ENCODE measurements around the gene LRRC4C.

LRRC4C gene

GRCh38 chr11:41065432-41065831, 394.0 kb downstream of the LRRC4C start:
- ChIA-PET CTCF (interaction anchor here (0.5 to 0.6 kb wide), 2 partner anchors 37 to 822 kb away, joined by 3 to 9 read pairs; no protein-coding TSS in a partner anchor), POLR2A (ENCODE audit: low non-redundant PET) (no interaction called here)
- TF ChIP-seq, protein P1, sequence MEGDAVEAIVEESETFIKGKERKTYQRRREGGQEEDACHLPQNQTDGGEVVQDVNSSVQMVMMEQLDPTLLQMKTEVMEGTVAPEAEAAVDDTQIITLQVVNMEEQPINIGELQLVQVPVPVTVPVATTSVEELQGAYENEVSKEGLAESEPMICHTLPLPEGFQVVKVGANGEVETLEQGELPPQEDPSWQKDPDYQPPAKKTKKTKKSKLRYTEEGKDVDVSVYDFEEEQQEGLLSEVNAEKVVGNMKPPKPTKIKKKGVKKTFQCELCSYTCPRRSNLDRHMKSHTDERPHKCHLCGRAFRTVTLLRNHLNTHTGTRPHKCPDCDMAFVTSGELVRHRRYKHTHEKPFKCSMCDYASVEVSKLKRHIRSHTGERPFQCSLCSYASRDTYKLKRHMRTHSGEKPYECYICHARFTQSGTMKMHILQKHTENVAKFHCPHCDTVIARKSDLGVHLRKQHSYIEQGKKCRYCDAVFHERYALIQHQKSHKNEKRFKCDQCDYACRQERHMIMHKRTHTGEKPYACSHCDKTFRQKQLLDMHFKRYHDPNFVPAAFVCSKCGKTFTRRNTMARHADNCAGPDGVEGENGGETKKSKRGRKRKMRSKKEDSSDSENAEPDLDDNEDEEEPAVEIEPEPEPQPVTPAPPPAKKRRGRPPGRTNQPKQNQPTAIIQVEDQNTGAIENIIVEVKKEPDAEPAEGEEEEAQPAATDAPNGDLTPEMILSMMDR (conservative IDR thresholded peaks at IDR 0.05; ENCODE audit: low read depth), result no peak
- no peak overlapping the region for H3K27ac ChIP-seq
- no peak for DNase-seq (ENCODE audit: low spot score)

DNA sequence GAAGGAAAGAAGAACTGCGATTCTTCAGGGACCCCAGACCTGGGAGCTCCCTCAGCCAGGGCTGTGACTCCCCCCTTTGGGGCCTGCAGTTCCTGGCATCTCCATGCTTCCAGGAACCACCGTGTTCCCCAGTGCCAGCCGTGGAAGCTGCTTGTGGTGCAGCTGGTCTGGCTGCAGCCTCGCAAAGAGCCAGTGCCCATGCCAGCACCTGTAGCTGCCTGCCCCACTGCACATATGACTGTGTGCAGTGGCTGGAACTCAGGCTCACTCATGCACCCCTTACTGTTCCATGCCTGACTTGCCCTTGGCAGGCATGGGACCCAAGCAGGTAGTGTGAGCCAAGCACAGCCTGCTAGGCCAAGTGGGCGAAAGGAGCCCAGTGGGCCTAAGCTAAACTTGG, 401.3 kb downstream of the LRRC4C start:
- ChIA-PET POLR2A (ENCODE audit: low non-redundant PET) (no interaction called here), CTCF (interaction anchor here (0.6 kb wide), 1 partner anchor 134 kb away, joined by 7 read pairs; no protein-coding TSS in a partner anchor)
- TF ChIP-seq, protein P1 (conservative IDR thresholded peaks at IDR 0.05; ENCODE audit: low read depth), result no peak

GRCh38 chr11:41056892-41057569, 402.4 kb downstream of the LRRC4C start:
- TF ChIP-seq, protein P1 (conservative IDR thresholded peaks at IDR 0.05; ENCODE audit: low read depth), result no peak
- H3K27ac ChIP-seq, result no peak overlapping the region
- DNase-seq (ENCODE audit: low spot score), result no peak
- POLR2A ChIA-PET (ENCODE audit: low non-redundant PET), result interaction anchor here (0.6 kb wide), 1 partner anchor 78 kb away, joined by 3 read pairs; no protein-coding TSS in a partner anchor
- CTCF ChIA-PET, result interaction anchor here (0.5 kb wide), 1 partner anchor 22 kb away, joined by 4 read pairs; no protein-coding TSS in a partner anchor

More for the DNA sequence above, 401.3 kb downstream of the LRRC4C start:
- DNase-seq (ENCODE audit: low spot score), result no peak
- H3K27ac ChIP-seq, result no peak overlapping the region

- DNase-seq (ENCODE audit: low spot score), result peak; percentile 51
- ChIA-PET CTCF (no interaction called here), POLR2A (ENCODE audit: low non-redundant PET) (no interaction called here)
- TF ChIP-seq, protein P1 (conservative IDR thresholded peaks at IDR 0.05; ENCODE audit: low read depth), result no peak
- H3K27ac ChIP-seq, result no peak overlapping the region
These were observed 405.6 kb downstream of the LRRC4C start for GRCh38 chr11:41053894-41054293.

GRCh38 chr11:41051919-41052635, 407.4 kb downstream of the LRRC4C start:
- ChIA-PET CTCF (no interaction called here), POLR2A (ENCODE audit: low non-redundant PET) (no interaction called here)
- DNase-seq (ENCODE audit: low spot score), result peak; percentile 29
- TF ChIP-seq, protein P1 (conservative IDR thresholded peaks at IDR 0.05; ENCODE audit: low read depth), result no peak
- no peak overlapping the region for H3K27ac ChIP-seq

DNA sequence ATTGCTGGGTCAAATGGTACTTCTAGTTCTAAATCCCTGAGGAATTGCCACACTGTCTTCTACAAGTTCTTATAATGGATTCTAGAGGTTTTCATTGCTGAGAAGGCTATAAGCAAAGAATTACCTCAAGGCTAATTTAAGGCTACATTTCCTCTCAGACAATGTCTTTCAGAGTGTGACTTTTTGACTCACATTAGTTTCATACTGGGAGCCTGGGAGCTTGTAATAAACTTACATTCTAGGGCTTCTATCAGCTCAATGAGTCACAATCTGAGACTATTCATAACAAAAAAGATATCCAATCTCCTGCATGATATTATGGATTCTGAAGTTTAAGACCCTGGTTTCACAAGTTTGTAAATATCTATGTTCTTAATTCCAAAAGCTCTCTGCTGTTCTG, 408.7 kb downstream of the LRRC4C start:
- no peak overlapping the region for H3K27ac ChIP-seq
- POLR2A ChIA-PET (ENCODE audit: low non-redundant PET), result no interaction called here
- TF ChIP-seq, protein P1 (conservative IDR thresholded peaks at IDR 0.05; ENCODE audit: low read depth), result no peak
- no peak for DNase-seq (ENCODE audit: low spot score)
- CTCF ChIA-PET, result no interaction called here
